ACHN (cell line): ENCODE measurements around the gene CFAP47.
"Not testable (repeated sequence)": the region's sequence is repeated elsewhere in the genome, so short reads cannot be mapped to it uniquely, and the experiment has no call there.

Source experiments
- DNase-seq: peaks from one replicate; pipeline ENCODE4 v3.0.0-alpha.2; 2015
- in situ Hi-C: cut with HindIII; loops from 2 replicates; pipeline ENCODE4 v1.10.0; 2017; ENCODE audit warnings: low sequenced_read_pairs, low pct_ligation_motif_present, low pct_unique_long_range_greater_than_20kb

Gene CFAP47

GRCh38 chrX:36214924-36215323 is 295.4 kb downstream of the CFAP47 start:
- in situ Hi-C loops, result no loop called here
- no peak for DNase-seq

GRCh38 chrX:36218801-36219200 is 299.3 kb downstream of the CFAP47 start:
- in situ Hi-C loops, result no loop called here
- no peak for DNase-seq

- in situ Hi-C loops, DNase-seq: not testable (repeated sequence)
Measured at GRCh38 chrX:36234840-36235528, 315.4 kb downstream of the CFAP47 start.

GRCh38 chrX:36241397-36241796 is 321.9 kb downstream of the CFAP47 start:
- DNase-seq, result no peak
- in situ Hi-C loops, result no loop called here

- in situ Hi-C loops, result no loop called here
- DNase-seq, result no peak
Measured at GRCh38 chrX:36266155-36266554, 346.6 kb downstream of the CFAP47 start.

- no peak for DNase-seq
Measured at GRCh38 chrX:36310136-36310535, 390.6 kb downstream of the CFAP47 start.

GRCh38 chrX:36314303-36314702 is 394.8 kb downstream of the CFAP47 start:
- in situ Hi-C loops, result no loop called here
- no peak for DNase-seq

More at GRCh38 chrX:36310136-36310535, 390.6 kb downstream of the CFAP47 start:
- in situ Hi-C loops, result no loop called here

- in situ Hi-C loops, result no loop called here
- no peak for DNase-seq
Measured at GRCh38 chrX:36334572-36334971, 415.0 kb downstream of the CFAP47 start.

GRCh38 chrX:36336751-36337150 is 417.2 kb downstream of the CFAP47 start:
- in situ Hi-C loops, result no loop called here
- no peak for DNase-seq

- in situ Hi-C loops, result no loop called here
- DNase-seq, result no peak
Measured at GRCh38 chrX:36344301-36344700, 424.8 kb downstream of the CFAP47 start.

GRCh38 chrX:36348509-36348908 is 429.0 kb downstream of the CFAP47 start:
- in situ Hi-C loops, result no loop called here
- no peak for DNase-seq

GRCh38 chrX:36357855-36358254 is 438.3 kb downstream of the CFAP47 start:
- no peak for DNase-seq
- in situ Hi-C loops, result no loop called here

GRCh38 chrX:36364262-36364661 is 444.7 kb downstream of the CFAP47 start:
- in situ Hi-C loops, result no loop called here
- no peak for DNase-seq

GRCh38 chrX:36383495-36383894 is 464.0 kb downstream of the CFAP47 start:
- no peak for DNase-seq
- in situ Hi-C loops, result no loop called here

- in situ Hi-C loops, result no loop called here
- peak; percentile 6 for DNase-seq
Measured at GRCh38 chrX:36388901-36389300, 469.4 kb downstream of the CFAP47 start.

- in situ Hi-C loops, result no loop called here
Measured at GRCh38 chrX:36401774-36402173, 482.2 kb downstream of the CFAP47 start.

GRCh38 chrX:36407836-36408235 is 488.3 kb downstream of the CFAP47 start:
- in situ Hi-C loops, result no loop called here
- DNase-seq, result no peak

More at GRCh38 chrX:36401774-36402173, 482.2 kb downstream of the CFAP47 start:
- no peak for DNase-seq

GRCh38 chrX:36414056-36414455 is 494.5 kb downstream of the CFAP47 start:
- DNase-seq, result peak; percentile 2
- in situ Hi-C loops, result no loop called here

- DNase-seq, result no peak
- in situ Hi-C loops, result no loop called here
Measured at GRCh38 chrX:36422368-36422767, 502.8 kb downstream of the CFAP47 start.

- DNase-seq, result peak; percentile 71
- in situ Hi-C loops, result no loop called here
Measured at GRCh38 chrX:36431819-36432218, 512.3 kb downstream of the CFAP47 start.

- in situ Hi-C loops, result no loop called here
- DNase-seq, result no peak
Measured at GRCh38 chrX:36434522-36434921, 515.0 kb downstream of the CFAP47 start.
